ENCODE results near the gene ALG5.

ALG5 gene

GRCh38 chr13:37046062-37046461 lies 46.9 kb upstream of the ALG5 start:
- H3K4me3 ChIP-seq (ENCODE audit: low read depth in 1 of 2, low read length in 2 of 2), result no peak overlapping the region
- H3K4me2 ChIP-seq (ENCODE audit: insufficient read depth, low read length), result no peak overlapping the region
- H3K4me1 ChIP-seq (ENCODE audit: insufficient read depth, low read length), result no peaks in the 10 kb centered on the region
- TF ChIP-seq EZH2 (IDR thresholded peaks at IDR 0.05; ENCODE audit: borderline replicate concordance, low read depth, low read length, severe bottlenecking), result no peak
- TF ChIP-seq CTCF (IDR thresholded peaks at IDR 0.05; ENCODE audit: borderline replicate concordance, extremely low read depth, low read length, poor library complexity, severe bottlenecking), result no peak
- DNase-seq, result no peak
- H4K20me1 ChIP-seq (ENCODE audit: insufficient read depth, low read length), result peaks cover 4% of the 10 kb centered on the region; the same call in 1 of the 2 replicates
- no peak overlapping the region for H3K9ac ChIP-seq (ENCODE audit: low read depth, low read length)
- peaks cover 31% of the 10 kb centered on the region for H3K79me2 ChIP-seq (ENCODE audit: insufficient read depth, low read length)
- no peaks in the 10 kb centered on the region for H3K9me3 ChIP-seq (ENCODE audit: insufficient read depth, low read length, severe bottlenecking)
- no peak overlapping the region for H3K27ac ChIP-seq (ENCODE audit: low read length)
- H3K36me3 ChIP-seq (ENCODE audit: insufficient read depth, low read length), result peaks cover 71% of the 10 kb centered on the region
- H2AFZ ChIP-seq (ENCODE audit: low read depth, low read length), result no peak overlapping the region
- ATAC-seq (ENCODE audit: insufficient read depth, low read depth), result no peak
- no peaks in the 10 kb centered on the region for H3K27me3 ChIP-seq (ENCODE audit: insufficient read depth, low read length, poor library complexity)

GRCh38 chr13:37040789-37041188 lies 41.6 kb upstream of the ALG5 start:
- Histone ChIP-seq H3K9ac (ENCODE audit: low read depth, low read length) (no peak overlapping the region), H3K4me1 (ENCODE audit: insufficient read depth, low read length) (no peaks in the 10 kb centered on the region), H2AFZ (ENCODE audit: low read depth, low read length) (no peak overlapping the region), H3K27me3 (ENCODE audit: insufficient read depth, low read length, poor library complexity) (no peaks in the 10 kb centered on the region), H3K79me2 (ENCODE audit: insufficient read depth, low read length) (no peaks in the 10 kb centered on the region), H3K27ac (ENCODE audit: low read length) (no peak overlapping the region), H3K4me3 (ENCODE audit: low read depth in 1 of 2, low read length in 2 of 2) (no peak overlapping the region), H3K36me3 (ENCODE audit: insufficient read depth, low read length) (peaks cover 92% of the 10 kb centered on the region), H3K4me2 (ENCODE audit: insufficient read depth, low read length) (no peak overlapping the region), H3K9me3 (ENCODE audit: insufficient read depth, low read length, severe bottlenecking) (no peaks in the 10 kb centered on the region), H4K20me1 (ENCODE audit: insufficient read depth, low read length) (no peaks in the 10 kb centered on the region)
- no peak for ATAC-seq (ENCODE audit: insufficient read depth, low read depth)
- TF ChIP-seq EZH2 (IDR thresholded peaks at IDR 0.05; ENCODE audit: borderline replicate concordance, low read depth, low read length, severe bottlenecking) (no peak), CTCF (IDR thresholded peaks at IDR 0.05; ENCODE audit: borderline replicate concordance, extremely low read depth, low read length, poor library complexity, severe bottlenecking) (no peak)
- DNase-seq, result no peak

- ATAC-seq (ENCODE audit: insufficient read depth, low read depth) (no peak), DNase-seq (no peak)
- no peaks in the 10 kb centered on the region for H4K20me1 ChIP-seq (ENCODE audit: insufficient read depth, low read length)
- no peak for TF ChIP-seq EZH2 (IDR thresholded peaks at IDR 0.05; ENCODE audit: borderline replicate concordance, low read depth, low read length, severe bottlenecking)
- no peak for TF ChIP-seq CTCF (IDR thresholded peaks at IDR 0.05; ENCODE audit: borderline replicate concordance, extremely low read depth, low read length, poor library complexity, severe bottlenecking)
- H3K9ac ChIP-seq (ENCODE audit: low read depth, low read length), result no peak overlapping the region
- H3K9me3 ChIP-seq (ENCODE audit: insufficient read depth, low read length, severe bottlenecking), result peaks cover 4% of the 10 kb centered on the region
- no peak overlapping the region for H2AFZ ChIP-seq (ENCODE audit: low read depth, low read length)
- H3K27me3 ChIP-seq (ENCODE audit: insufficient read depth, low read length, poor library complexity), result no peaks in the 10 kb centered on the region
- H3K4me3 ChIP-seq (ENCODE audit: low read depth in 1 of 2, low read length in 2 of 2), result no peak overlapping the region
- H3K27ac ChIP-seq (ENCODE audit: low read length), result no peak overlapping the region
- H3K4me1 ChIP-seq (ENCODE audit: insufficient read depth, low read length), result no peaks in the 10 kb centered on the region
- peaks cover 96% of the 10 kb centered on the region for H3K36me3 ChIP-seq (ENCODE audit: insufficient read depth, low read length)
- H3K79me2 ChIP-seq (ENCODE audit: insufficient read depth, low read length), result no peaks in the 10 kb centered on the region
- no peak overlapping the region for H3K4me2 ChIP-seq (ENCODE audit: insufficient read depth, low read length)
Measured at GRCh38 chr13:37039896-37040295, 40.8 kb upstream of the ALG5 start.

GRCh38 chr13:37037241-37037640 lies 38.1 kb upstream of the ALG5 start:
- Histone ChIP-seq H3K9ac (ENCODE audit: low read depth, low read length) (no peak overlapping the region), H3K4me1 (ENCODE audit: insufficient read depth, low read length) (no peaks in the 10 kb centered on the region), H3K4me2 (ENCODE audit: insufficient read depth, low read length) (no peak overlapping the region), H2AFZ (ENCODE audit: low read depth, low read length) (no peak overlapping the region), H3K27me3 (ENCODE audit: insufficient read depth, low read length, poor library complexity) (no peaks in the 10 kb centered on the region), H3K9me3 (ENCODE audit: insufficient read depth, low read length, severe bottlenecking) (peaks cover 4% of the 10 kb centered on the region), H3K27ac (ENCODE audit: low read length) (no peak overlapping the region), H3K4me3 (ENCODE audit: low read depth in 1 of 2, low read length in 2 of 2) (no peak overlapping the region), H3K79me2 (ENCODE audit: insufficient read depth, low read length) (no peaks in the 10 kb centered on the region), H4K20me1 (ENCODE audit: insufficient read depth, low read length) (no peaks in the 10 kb centered on the region), H3K36me3 (ENCODE audit: insufficient read depth, low read length) (peaks cover 96% of the 10 kb centered on the region)
- TF ChIP-seq CTCF (IDR thresholded peaks at IDR 0.05; ENCODE audit: borderline replicate concordance, extremely low read depth, low read length, poor library complexity, severe bottlenecking), result no peak
- TF ChIP-seq EZH2 (IDR thresholded peaks at IDR 0.05; ENCODE audit: borderline replicate concordance, low read depth, low read length, severe bottlenecking), result no peak
- ATAC-seq (ENCODE audit: insufficient read depth, low read depth), result no peak
- no peak for DNase-seq
